Measurements from ENCODE around the gene PLCB3.
A peak's percentile ranks its signal among the peaks of the same experiment; 100 is the strongest.

The PLCB3 gene

GRCh38 chr11:64251016-64251752 lies at the start of gene PLCB3:
PLCB3 (plus strand) TSS chr11:64251530; CDS start chr11:64251650, 120 bp downstream.
- no peak for DNase-seq

GRCh38 chr11:64201543-64201942 lies 49.8 kb upstream of the PLCB3 start:
- no peak for DNase-seq

DNA sequence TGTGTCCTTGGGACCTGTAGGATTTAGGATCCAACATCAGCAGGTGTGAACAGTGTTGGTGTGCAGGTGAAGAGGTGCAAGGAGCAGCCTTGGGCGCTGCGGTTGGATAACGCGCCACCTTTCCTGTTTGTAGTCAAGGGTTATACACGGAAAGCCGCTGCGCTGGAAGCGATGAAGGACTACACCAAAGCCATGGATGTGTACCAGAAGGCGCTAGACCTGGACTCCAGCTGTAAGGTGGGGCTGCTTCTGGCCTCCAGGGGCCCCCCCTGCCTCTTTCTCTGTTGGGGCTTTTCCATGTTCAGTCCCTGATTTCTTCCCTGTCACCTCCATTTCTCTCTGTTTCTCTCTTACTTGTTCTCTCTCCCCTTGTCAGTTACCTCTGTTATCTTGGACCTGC lies 48.3 kb upstream of the PLCB3 start:
- no peak for DNase-seq

- no peak for DNase-seq
These were observed 47.8 kb upstream of the PLCB3 start for GRCh38 chr11:64203421-64204079.

DNA sequence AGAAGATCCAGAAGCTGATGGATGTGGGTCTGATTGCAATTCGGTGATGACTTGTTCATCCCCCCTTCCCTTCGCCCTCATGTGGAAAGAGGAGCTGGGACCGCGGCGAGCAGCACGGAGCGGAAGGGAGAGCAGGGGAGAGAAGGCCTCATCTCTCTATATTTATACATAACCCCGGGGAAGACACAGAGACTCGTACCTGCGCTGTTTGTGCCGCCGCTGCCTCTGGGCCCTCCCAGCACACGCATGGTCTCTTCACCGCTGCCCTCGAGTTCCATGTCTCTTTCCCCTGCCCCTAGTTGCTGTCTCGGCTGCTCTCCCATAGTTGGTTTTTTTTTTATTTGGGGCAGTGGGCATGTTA lies 47.3 kb upstream of the PLCB3 start:
- DNase-seq, result no peak

DNA sequence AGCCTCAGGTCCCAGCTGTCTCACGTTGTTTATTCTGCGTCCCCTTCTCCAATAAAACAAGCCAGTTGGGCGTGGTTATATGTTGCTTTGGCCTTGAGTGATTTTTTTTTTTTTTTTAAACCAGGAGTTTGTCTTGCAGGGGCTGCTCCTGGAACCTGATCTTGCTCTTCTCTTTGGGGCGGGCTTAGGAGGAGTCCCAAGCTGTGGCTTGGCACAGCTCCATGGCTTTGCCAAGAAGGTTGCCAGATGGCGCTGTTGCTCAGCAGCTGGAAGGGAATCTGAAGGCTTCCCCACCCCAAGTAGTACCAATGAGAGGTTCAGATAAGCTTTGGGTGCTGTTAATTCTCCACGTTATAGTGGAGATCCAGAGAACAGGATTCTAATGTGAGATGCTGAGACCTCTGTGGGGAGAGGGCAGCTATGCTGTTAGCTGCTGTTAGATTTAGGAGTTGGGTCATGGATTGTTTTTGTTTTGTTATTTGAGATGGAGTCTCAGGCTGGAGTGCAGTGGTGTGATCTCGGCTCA lies 46.8 kb upstream of the PLCB3 start:
- DNase-seq, result peak; percentile 52

DNA sequence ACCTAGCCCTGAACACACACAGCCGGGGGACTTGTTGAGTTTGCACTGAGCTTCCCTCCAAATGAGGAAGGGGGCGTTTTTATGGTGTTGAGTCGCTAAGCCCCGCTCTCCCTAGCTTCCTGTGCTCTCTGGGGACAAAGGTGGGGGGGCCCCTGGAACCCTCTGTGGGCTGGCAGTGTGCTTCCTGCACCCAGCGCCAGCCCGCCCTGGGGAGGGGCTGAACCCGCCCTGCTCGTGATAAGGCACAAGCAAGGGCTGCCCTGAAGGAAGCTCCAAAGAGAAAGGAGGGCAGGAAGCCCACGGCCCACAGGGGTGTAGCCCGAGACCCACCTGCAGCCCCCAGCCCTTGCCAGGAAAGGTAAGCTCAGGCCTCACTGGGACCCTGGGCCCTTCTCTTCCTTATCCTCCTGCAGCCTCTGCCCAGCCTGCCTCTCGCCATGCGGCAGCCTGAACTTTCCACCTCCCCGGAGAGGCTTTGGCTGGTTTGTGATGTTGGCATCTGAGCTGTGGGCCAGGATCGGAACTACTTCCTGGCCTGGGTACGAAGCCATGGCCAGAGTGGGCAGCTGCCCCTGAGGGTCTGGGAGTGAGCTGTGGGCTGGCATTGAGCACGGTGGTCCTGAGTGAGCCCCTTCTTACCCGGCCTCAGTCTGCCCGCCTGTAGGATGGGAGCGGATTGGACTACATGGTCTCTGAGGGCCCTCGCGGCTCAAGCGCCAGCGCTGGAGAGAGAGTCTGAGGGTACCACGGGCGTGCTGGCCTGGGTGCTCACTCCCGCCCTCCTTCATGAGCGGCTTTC lies 44.7 kb upstream of the PLCB3 start, which contains the start of gene FERMT3:
Gene FERMT3 (plus strand): TSS at position 265 of the 799 bp plus-strand sequence. CDS start 644 bp downstream, outside the sequence.
- no peak for DNase-seq

DNA sequence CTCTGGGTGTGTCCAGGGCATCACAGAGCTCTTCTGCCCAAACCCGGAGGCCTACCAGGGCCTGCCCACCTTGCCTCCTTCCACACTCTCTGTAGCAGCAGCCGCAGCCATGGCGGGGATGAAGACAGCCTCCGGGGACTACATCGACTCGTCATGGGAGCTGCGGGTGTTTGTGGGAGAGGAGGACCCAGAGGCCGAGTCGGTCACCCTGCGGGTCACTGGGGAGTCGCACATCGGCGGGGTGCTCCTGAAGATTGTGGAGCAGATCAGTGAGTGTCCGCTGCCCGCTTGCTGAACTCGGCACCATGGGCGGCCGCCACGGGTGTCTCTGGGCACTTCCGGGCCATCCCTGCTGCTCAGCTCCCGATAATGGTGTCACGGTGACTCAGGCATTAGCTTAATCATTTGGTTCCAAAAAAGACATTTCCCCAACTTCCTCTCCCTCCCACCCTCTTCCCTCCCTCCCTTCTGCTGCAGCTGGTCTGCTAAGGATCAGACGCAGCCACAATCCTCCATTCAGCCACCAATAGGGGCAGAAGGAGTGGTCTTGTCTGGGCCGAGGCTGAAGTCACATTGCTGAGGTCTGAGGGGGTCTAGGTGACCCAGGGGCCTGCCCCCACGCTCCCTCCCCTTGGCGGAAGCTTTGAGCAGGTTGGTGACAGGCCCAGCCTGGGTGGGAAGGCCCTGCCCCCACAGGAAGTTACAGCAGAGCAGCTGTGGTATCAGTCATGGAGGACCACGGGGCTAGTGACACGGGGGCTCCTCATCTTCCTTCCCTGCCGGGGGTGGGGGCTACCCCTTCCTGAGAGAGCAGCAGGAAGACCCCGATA lies 43.9 kb upstream of the PLCB3 start:
- DNase-seq, result no peak

- no peak for DNase-seq
These were observed 43.1 kb upstream of the PLCB3 start for GRCh38 chr11:64208086-64208795.

DNA sequence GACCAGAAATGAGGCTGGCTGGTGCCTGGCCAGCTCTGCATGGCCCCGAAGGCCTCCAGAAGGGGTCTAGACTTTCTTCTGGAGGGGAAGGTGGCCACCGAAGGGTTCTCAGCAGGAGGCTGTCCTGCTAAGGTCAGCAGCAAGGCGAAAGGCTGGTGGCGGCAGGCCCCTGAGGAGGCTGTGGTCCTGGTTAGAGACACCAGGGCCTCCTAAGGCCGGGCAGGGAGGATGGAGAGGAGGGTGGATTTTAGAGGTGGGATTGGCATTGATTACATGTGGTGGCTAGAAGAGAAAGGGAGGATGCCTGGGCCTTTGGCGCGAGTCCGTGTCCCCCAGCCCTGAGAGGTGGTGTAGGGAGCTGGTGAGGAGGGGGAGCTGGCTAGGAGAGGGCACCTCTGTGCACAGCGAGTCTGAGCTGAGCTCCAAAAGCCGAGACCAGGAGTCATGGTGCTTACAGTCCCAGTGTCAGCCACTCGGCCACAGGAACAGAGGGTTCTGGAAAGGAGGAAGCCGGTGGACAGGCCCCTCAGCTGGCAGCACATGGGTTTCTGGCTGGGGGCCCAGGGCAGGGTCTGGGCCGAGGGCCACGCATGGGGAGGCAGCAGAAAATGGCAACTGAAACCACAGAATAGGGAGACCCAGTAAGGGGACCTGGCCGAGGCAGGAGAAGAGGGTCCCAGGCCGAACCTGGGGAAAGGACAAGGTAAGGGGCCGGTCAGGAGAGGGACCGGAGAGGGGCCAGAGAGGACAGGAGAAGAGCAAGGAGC lies 42.4 kb upstream of the PLCB3 start:
- DNase-seq, result no peak

DNA sequence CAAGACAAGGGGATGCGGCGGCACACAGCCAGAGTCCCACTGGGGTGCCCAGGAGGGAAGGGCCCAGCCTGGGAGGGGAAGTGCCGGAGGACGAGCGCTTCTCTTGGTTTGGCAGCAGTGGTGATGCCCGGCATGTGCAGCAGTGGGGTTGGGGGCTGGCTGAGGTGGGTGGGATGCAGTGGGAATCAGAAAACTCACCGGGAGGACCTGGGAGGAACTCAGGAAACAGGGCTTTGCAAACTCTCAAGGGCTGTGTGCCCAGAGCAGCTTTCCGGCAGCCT lies 41.8 kb upstream of the PLCB3 start:
- DNase-seq, result no peak

DNA sequence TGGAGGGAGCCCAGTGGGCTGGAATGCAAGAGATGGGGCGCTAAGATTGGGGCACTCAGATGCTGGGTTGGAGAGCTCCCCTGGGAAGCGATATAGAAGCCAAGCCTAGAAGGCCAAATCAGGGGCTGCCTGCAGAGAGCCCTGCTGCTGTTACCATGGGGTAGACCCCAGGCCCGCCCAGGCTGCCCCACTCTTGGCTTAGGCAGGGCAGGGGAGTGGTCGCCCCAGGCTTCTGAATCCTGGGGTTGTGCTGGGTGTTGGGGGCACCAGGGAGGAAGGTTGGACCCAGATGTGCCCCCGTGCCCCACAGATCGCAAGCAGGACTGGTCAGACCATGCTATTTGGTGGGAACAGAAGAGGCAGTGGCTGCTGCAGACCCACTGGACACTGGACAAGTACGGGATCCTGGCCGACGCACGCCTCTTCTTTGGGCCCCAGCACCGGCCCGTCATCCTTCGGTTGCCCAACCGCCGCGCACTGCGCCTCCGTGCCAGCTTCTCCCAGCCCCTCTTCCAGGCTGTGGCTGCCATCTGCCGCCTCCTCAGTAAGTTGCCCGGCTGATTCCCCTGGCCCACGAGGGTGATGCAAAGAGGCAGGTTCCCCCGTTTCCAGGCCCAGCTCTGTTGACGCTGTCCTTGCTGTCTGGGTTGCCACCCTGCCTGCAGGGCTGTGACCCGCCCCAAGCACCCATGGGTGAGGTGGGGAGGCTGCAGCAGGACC lies 40.9 kb upstream of the PLCB3 start:
- DNase-seq, result no peak

- no peak for DNase-seq
These were observed 40.0 kb upstream of the PLCB3 start for GRCh38 chr11:64211181-64211872.

- no peak for DNase-seq
These were observed 34.5 kb upstream of the PLCB3 start for GRCh38 chr11:64216879-64217278.

GRCh38 chr11:64218628-64219353 lies 32.5 kb upstream of the PLCB3 start:
- DNase-seq, result no peak

- DNase-seq, result no peak
These were observed 32.0 kb upstream of the PLCB3 start for GRCh38 chr11:64219354-64219684.

GRCh38 chr11:64219755-64220154 lies 31.6 kb upstream of the PLCB3 start:
- no peak for DNase-seq

- DNase-seq, result no peak
These were observed 31.1 kb upstream of the PLCB3 start for GRCh38 chr11:64220271-64220670.

GRCh38 chr11:64220798-64221197 lies 30.5 kb upstream of the PLCB3 start:
- DNase-seq, result no peak

GRCh38 chr11:64222651-64223000 lies 28.7 kb upstream of the PLCB3 start:
- DNase-seq, result no peak
